GM19455 (cell line): ENCODE measurements around the gene RASGRF2.
A peak's percentile ranks its signal among the peaks of the same experiment; 100 is the strongest.

Source experiments
- ATAC-seq: cut with Tn5 transposase; IDR thresholded peaks from one replicate; pipeline ENCODE4 v1.9.1; 2021; ENCODE audit not compliant: unreplicated experiment

The RASGRF2 gene

DNA sequence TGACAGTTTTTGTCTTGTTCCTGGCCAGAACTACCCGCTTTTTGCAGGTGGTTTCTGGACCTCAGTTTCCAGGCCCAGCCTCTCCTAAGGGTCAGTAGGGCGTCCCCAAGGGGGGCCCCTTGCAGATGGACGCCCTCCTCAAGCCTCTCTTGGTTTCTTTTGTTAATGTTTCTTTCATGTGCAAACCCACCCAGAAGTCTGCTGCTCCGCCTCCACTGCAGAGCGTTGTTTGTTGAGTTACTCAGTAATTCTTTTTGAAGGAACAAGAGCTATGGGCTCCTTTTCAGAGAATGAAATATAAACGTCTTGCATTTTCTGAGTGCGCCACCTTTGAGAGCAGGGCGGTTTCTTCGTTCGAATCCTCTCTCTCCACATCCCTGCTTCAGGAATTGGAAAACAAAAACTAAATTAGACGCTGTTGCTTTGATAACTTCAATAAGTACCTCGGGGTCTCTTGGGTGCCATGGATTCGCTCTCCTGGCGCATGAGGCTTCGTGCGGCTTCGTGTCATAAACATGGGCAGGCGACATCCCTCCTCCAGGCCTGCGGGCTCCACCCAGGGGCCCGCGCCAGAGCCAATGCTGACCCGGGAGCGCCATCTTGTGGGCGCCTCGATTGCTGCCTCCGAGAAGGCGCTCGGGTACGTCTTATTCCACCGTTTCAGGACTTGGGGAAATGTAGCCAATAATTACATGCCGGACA is 234.6 kb downstream of the RASGRF2 start:
- ATAC-seq = peak; percentile 86

DNA sequence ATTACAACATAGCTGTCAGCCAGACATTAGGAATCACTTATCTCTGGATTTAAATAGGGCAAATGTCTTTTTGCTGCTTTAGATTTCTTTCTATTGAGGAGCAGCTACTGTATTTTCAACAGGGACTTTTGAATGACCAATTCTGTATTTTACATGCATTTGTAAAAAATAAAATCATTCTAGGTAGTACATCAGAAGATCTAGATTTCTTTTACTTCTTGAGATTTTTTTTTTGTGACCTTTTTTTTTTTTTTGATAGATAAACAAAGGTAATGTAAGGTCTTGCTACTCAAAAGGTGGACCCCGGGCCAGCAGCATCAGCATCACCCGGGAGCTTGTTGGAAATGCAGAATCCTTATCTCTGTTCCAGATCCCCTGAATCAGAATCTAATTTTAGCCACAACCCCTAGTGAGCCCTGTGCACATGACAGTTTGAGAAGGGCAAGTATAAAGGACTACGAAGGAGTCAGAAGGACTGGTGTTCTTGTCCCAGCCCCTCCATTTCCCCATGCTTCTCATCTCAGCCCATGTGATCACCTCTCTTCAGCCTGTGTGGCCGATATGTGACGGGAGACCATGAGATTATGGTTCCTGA is 235.3 kb downstream of the RASGRF2 start:
- no peak for ATAC-seq

DNA sequence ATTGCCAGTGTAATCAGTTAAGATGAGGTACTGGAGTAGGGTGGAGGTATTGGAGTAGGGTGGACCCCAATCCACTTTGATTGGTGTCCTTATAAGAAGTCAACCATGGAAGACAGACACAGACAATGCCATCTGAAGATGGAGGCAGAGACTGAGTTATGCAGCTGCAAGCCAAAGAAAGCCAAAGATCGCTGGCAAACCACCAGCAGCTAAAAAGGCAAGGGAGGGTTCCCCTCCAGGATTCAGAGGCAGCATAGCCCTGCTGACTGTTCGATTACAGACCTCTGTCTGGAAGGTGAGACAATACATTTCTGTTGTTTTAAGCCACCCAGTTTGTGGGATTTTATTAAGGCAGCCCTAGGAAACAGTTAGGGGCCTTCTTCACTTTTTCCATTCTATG is 242.5 kb downstream of the RASGRF2 start:
- no peak for ATAC-seq

DNA sequence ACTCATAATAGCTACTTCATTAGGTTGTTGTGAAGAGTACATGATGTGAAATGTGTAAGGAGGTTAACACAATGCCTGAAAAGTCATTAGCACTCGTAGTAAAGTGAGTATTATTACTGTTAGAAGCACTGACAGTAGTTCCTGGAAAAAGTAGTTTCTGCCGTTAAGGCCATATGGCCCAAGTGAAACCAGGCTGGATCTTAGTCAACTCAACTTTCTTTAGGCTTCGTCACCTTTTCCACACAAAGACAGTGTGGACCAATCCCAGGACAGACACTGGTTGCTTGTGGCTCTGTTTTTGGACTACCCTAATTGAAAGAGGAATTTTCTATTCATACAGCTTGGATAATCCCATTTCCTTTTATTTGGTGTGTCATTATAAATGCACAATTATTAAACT is 243.6 kb downstream of the RASGRF2 start:
- ATAC-seq = no peak

DNA sequence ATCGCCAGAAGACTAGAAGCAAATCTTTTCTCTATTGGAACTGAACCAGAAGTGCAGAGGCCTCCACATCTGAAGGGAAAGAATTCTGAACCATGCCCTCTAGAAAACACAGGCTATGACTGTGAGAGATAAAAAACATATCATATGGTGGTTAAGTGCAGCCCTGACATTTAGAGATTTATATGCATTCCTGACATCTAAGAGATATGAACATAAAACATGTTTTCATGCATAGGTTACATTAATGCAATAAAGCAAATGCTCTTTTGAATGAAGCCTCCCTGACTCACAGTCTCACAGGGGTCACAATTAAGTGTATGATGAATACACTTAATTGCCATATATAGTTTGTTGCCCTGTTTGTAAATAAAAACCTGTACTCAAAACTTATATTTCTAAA is 244.0 kb downstream of the RASGRF2 start:
- no peak for ATAC-seq

DNA sequence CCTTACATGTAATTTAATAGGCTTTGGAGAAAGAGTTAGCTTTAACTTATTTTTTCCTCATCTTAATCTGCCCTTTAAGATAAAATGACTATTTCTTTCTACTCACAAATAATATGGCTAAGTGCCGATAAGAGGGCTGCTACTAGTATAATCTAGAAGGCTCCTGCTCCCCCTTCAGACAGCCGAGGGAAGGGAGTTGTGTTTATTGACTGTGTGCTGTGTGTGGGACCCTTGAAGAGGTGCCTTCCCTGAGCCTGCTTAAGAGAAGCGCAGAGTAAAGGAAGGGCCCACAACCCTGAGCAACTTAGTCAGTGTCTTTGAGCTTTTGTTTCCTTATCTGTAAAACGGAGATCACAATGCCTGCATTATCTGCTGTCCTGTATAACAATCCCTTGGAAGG is 244.9 kb downstream of the RASGRF2 start:
- no peak for ATAC-seq

DNA sequence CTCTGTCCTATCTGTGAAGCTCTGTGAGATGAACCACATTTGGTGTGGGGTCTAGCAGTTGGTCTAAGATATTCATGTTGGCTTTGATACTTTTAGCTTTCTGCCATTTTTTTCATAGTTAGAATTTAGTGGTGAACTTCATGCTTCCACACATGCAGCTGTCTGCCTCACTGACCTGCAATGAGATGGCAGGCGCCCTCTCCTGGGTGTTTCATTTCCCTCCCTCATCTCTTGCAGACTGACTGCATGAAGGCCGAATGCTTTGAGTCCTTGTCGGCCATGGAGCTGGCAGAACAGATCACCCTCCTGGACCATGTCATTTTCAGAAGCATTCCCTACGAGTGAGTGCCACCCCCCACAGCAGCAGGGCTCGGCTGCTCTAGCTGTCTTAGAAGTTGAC is 246.8 kb downstream of the RASGRF2 start:
- no peak for ATAC-seq

DNA sequence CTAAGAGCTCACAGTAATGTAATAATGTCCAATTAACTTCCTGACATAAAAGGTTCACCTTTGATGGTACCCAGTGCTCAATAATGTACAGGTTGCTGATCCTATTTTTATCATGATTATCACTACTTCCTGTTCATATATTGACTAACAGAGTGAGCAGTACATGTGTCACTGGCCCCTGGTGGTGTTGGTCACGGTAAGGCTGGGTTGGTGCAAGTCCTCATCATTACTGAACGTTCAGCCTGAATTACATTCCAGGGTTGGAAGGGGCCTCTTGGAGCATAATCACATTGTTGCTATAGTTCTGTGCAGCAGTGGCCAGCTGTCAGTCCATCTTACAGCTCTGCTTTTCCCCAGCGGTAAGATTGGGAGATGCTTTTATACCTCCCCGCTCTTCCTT is 248.7 kb downstream of the RASGRF2 start:
- ATAC-seq = no peak

DNA sequence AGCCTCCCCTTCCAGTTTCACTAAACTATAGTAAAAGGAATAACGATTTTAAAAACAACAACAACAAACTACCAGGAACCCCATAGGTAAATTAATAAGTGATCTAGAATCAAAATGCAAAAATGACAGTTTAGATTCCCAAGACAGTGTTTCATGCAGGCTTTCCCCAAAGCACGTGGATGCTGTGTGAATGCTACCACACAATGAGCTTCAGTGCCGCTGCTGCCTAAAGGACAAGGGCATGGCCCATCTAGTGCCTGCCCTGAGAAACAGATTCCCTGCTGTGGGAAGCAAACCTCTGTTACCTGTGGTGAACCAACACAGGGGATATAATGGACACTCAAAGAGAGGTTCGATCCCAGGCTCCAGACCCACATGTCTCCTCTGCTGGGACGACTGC is 249.2 kb downstream of the RASGRF2 start:
- ATAC-seq = no peak

DNA sequence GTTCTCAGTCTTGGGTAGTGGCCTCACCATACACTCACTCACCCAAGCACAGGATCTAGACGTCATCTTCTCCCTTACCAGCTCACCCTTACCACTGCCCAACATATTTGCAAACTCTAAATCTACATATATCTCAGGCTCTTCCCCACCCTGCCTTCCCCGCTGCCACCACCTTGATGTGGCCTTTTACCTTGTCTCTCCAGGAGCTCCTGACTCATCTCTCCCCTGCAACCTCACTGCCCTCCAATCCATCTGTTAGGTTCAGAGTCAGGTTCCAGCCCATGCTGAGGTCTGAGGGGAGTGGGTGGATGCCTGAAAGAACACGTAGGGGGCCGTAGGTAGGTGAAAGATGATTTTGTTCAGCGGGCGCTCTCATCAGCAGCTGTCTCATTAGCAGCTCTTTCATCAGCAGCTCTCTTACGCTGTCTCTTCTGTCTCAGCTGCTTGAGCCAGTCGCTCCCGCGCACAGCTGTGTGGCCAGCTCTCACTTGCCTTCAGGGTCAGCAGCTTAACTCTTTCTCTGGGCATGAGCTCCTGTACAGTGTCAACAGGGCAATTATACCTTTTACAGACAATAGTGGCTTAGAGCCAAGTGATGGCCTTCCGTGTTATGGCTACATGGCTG is 249.8 kb downstream of the RASGRF2 start:
- ATAC-seq = no peak

DNA sequence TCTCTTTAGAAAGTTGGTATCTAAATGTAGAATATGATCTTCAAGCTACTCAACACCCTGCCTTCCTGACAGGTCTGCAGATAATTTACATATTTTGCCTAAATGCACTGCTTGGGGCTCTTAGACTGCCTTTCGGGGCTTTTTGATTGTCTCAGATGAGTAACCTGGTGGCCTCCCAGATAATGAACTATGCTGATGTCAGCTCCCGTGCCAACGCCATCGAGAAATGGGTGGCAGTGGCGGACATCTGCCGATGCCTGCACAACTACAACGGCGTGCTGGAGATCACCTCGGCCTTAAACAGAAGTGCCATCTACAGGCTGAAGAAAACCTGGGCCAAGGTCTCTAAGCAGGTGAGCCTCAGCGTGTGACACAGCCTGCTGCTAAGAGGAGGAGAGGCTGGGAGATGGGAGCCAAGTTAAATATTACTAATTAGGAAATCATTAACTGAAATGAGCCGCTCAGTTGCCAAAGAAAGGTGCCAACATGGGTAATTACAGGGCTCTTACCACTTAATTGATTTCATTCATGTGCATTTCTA is 252.1 kb downstream of the RASGRF2 start:
- ATAC-seq = peak; percentile 44

DNA sequence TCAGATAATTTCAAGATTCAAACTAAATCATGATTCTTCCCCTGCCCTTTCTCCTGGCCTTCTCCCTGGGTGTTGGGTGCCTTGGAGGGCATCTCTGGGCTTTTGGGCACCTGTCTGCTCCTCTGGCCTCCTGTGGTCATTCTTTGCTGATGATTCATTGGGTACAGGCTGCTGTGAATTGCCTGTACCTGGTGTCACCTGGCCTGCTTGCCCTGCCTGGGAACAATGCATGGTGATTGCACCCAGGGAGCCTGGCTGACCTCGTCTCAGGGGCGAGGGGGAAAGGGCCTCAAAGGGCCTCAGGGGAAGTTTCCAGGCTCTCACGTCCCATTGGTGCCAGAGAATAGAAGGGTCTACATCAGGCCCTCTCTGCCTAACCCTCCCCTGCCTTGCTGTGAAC is 252.9 kb downstream of the RASGRF2 start:
- ATAC-seq = no peak

DNA sequence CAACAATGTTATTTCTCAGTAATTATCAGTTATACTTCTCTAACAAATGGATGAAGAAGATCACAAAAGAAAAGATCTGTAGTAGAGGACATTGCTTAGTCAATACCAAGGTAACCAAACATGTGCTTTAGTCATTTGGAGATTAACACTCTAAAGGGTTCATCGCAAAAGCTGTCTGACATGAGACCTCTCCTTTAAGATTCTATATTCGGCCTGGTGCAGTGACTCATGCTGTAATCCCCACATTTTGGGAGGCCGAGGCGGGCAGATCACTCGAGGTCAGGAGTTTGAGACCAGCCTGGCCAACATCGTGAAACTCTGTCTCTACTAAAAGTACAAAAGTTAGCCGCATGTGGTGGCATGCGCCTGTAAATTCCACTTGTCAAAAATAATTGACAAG is 254.7 kb downstream of the RASGRF2 start:
- no peak for ATAC-seq

DNA sequence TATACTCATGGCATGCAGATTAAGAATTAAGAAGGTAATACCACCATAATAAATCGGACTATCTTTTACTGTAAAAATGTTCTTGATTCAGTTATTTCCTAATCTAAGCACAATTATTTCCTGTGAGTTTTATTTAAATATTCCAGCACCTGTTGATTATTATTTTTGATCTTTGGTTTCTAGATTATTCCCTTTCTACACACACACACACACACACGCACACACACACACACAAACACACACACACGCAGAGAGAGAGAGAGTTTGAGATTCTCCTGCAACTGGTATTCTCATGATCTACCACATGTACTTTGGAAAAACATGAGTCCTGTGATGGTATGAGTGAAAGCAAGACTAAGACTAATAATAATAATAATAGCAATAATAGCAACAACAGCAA is 256.0 kb downstream of the RASGRF2 start:
- no peak for ATAC-seq

DNA sequence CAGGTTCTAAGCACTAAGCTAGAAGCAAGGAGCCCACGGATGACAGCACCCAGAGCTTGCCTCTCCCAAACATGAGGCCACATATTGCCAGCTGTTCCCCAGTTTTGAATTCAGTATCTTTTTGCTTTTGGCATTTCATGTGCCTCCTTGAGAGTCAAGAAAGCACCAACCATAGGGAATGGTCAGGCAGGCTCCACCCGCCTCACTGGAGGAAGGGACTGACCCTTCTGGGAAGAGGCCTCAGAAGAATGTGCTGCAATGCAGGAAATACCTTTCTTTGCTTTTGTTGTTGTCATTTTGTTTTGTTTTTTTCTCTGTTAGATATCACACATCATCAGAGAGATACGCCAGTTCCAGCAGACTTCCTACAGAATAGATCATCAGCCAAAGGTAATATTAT is 259.2 kb downstream of the RASGRF2 start:
- no peak for ATAC-seq

DNA sequence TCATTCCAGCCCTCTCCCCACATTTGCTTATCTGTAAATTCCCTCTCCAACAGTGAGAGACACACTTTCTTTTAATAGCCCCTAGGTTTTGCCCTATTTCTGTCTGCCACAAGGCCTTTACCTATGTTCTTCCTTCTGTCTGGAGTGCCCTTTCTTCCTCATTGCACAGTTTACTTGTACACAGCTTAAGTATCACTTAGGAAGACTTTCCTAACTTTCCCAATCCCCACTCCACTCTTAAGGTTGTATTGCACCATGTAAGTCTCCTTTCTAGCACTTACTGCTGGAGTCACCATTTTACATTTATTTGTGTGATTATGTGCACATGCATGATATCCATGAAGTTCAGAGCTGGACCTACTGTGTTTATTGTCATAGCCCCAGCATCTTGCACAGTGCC is 262.1 kb downstream of the RASGRF2 start:
- no peak for ATAC-seq

DNA sequence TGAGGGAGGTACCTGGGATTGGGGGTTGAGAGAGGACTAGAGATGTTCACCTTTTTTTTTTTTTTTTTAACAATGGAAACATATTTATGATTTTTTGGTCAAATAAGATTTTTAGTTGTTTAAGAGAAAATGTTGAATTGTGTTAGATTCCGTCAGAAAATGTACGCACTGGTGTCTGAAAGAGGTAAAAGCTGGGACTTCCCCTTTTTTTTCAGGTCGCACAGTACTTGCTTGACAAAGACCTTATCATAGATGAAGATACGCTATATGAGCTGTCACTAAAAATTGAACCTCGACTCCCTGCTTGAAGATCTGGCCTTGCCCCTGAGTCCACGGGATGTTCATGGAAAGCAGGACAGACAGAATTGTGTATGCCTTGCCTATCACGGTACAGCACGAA is 265.3 kb downstream of the RASGRF2 start:
- ATAC-seq = no peak

DNA sequence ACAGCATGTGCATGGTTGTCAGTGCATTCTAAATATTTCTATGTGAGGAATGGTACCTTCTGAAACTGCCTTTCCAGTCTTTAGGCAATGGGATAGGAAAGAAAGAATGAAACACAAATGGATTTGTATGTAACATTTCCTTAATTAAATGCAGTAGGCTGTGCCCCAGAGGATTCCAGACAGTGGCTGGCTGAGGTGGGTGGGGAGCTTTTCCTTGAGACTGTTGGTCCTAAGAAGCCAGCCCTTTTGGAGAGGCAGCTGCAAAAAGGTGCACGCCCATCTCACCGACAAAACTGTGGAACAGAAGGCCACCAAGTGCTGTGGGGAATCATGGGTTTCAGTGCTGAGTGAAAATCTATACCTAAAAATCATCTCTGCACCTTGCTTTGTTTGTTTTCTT is 266.1 kb downstream of the RASGRF2 start:
- ATAC-seq = no peak

DNA sequence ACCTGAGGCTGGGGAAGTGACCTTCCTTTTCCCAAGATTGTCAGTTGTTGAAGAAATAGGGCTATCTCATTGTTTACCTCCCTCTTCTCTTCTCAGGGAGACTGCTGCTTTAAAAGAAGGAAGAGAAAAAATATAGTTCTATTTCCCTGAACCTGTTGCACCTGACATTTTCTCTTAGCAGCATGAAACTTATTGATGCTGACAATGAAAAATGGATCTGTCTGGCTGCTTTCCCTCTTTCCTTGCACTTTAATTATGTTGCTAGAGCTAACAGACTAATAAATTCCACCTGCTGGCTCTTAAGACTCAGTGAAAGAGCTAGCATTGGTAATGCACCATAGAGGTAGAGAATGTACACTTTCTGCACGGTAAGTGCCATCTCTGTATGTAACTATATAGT is 266.8 kb downstream of the RASGRF2 start:
- no peak for ATAC-seq

DNA sequence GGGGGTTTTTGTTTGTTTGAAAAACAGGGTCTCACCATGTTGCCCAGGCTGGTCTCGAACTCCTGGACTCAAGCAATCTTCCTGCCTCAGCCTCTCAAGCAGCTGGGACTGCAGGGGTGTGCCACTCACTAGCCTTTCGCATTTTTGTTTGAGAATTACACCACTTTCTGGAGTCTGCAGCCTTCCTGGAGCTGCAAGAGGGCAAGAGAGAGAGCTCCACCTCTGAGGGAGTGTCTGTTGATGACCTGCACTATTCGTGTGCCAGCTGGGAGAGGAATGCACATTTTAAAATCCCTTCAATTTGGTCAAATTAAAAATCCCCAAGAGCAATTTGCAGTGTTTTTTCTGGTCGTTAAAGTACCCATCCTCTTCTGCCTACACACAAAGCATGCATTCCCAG is 267.9 kb downstream of the RASGRF2 start:
- ATAC-seq = no peak

DNA sequence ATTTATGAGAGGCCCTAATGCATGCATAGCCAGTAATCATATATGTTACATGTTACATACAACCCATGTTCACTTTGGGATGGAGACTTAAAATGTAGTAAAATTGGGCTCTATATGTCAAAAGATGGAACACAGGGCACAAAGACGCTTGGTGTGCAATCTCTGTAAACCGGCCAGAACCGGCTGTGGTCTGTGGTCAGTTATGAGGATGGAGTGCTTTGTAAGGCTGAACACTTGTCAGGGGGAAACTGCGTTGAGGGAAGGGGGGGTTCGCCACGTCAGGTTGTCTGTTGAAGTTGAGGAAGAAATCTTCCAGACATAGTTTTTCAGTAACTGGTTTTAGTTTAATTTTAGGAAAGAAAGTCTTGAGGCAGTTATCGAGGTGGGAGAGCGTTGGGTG is 270.3 kb downstream of the RASGRF2 start:
- ATAC-seq = no peak

DNA sequence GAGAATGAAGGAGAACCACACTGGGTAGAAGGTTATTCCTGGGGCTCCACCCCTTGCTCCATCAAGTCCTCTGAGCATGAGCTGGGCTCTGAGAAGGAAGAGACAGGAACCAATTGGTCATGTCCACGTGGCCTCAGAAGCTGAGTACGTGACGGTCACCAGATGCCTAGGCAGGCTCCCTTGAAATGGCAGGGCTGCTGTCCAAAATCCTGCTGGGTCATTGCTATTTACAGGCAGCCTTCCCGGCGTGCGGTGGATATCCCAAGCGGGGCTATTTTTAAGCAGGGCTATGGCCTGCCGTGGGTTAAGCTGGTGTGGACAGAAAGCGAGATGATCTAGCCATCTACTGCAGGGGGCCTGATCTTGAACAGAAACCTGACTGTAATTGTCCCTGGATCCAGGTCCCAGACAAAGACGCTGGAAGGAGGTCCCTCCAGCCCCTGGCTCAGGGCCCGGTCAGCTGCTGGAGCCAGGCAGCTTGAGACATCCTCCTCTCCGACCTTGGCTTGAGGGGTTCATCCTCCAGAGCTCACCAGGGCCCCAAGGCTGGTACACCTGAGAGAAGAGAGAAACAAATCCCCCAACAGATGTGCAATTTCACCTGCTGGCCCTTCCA is 272.4 kb downstream of the RASGRF2 start:
- no peak for ATAC-seq
